Ammon's horn (tissue), 1 donor: Measurements from ENCODE around the gene SLC9B1.
"Not testable (repeated sequence)": the region's sequence is repeated elsewhere in the genome, so short reads cannot be mapped to it uniquely, and the experiment has no call there.

ENCODE experiments used
- DNase-seq: peaks from one replicate; pipeline ENCODE4 v3.0.0-alpha.2; 2016; ENCODE audit warnings: low spot score

SLC9B1 gene

DNA sequence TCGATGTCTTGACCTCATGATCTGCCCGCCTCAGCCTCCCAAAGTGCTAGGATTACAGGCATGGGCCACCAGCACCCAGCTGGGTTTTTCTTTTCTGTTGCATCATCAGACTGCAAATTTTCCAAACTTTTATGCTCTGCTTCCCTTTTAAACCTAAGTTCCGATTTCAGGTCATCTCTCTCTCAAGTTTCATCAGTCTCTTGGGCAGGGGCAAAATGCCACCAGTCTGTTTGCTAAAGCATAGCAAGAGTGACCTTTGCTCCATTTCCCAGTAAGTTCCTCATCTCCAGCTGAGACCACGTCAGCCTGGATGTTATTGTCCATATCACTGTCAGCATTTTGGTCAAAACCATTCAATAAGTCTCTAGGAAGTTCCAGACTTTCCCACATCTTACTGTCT lies 141.2 kb downstream of the SLC9B1 start:
- DNase-seq, result peak; percentile 19

GRCh38 chr4:102877477-102878106 lies 141.9 kb downstream of the SLC9B1 start:
- not testable (repeated sequence) for DNase-seq

DNA sequence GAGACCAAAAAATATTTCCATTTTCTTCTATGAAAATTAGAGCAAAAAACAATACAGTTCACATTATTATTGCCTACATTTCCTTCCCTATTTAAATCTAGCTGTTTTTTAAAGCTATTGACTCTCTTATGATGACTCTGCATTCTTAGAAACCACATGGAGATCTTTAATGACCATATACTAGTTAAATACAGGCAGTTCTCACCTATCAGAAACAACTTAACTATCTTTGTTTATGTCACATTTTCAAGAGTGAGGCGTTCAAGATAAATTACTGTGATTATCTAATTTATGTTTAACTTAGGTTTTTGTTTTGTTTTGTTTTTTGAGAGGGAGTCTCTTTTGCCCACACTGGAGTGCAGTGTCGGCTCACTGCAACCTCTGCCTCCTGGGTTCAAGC lies 147.7 kb downstream of the SLC9B1 start:
- DNase-seq, result no peak

DNA sequence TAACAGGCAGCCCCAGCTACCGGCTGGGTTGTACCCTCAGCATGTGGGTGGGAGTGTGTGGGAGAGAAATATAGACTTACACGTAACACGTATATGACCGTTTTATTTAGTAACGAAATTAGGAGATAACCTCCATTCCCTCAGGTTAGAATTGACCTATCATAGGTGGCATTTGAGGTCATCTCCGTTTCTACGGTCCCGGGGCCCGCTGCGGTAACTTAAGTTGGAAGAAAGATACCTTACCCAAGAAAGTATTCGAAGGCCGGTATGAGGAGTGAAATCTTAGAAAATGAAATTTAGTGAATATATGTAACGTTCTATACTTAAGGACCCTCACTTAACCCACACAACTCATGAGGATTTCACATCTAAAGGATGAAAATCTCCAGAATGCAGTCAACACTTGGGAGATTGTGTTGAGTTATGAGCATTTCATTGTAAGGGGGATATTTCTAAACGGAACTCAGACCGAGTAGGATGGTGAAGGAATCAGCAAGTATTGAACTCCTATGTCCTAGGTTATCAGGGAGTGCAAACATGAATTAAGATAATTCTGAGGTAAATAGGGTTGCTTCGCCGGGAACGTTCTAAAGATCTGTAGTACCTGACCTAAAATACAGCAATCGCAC lies 149.8 kb downstream of the SLC9B1 start:
- no peak for DNase-seq

DNA sequence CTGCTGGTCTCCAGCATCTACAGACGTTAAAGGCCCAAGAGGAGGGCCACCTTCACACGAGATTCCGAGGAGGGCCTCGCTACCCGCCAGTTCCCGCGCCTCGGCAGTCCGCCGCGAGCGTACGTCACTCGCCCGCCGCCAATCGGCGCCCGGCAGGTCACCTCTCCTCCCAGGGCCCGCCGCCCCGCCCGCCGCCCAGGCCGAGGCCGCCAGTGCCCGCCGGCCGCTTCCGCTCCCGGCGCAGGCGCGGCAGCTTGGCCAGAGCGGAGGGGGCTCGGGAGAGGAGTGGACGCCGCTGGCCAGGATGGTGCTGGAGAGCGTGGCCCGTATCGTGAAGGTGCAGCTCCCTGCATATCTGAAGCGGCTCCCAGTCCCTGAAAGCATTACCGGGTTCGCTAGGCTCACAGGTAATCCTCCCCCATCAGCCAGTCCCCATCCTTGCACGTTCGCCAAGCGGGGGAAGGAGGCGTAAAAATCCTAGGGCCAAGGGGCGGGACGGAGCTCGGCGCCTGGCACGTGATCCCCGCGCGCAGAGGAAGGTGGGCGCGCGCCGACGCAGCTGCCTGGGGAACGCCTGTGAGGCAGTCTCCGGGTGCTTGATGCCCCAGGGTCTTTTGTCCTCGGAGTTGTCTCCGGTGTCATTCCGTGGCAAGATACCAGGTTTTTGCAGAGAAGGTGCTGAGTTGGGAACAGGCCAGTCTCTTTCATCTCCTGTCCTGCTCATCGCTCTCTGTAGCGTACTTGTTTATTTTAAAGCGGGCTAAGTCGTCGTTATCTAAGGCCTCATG lies 150.5 kb downstream of the SLC9B1 start, which contains the start of gene CISD2:
Gene CISD2, plus strand, starts transcription at position 212 of the 788 bp plus-strand sequence. Its CDS starts 93 bp downstream, at position 305.
- DNase-seq, result peak; percentile 96

- DNase-seq, result no peak
Observed at GRCh38 chr4:102868153-102868780, 151.2 kb downstream of the SLC9B1 start.

DNA sequence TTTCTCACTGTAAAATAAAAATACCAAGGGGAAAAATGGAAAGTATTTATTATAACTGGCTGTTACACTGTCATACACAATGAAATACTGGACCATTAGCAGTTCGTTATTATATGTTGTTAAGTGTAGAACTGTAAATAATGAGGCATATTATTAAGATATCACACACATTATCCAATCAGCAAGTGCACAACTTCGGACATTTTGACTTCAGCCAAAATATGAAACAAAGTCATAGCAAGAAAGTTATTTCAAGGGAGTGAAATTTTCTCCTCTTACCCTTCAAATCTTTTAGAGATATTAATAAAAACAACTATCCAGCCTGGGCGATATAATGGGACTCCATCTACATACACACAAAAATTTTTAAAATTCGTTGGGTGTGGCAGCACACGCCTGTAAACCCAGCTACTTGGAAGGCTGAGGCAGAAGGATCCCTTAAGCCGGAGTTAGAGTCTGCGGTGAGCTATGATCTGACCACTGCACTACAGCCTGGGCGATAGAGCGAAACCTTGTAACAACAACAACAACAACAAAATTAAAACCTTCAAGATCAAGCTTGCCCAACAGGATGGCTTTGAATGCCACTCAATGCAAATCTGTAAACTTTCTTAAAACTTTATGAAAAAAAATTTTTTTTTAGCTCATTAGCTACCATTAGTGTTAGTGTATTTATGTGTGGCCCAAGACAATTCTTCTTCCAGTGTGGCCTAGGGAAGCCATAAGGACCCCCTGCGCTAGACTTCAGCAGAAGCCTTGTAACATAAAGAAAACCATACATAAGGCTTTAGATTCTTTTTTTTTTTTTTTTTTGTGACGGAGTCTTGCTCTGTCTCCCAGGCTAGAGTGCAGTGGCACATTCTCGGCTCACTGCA lies 152.0 kb downstream of the SLC9B1 start:
- no peak for DNase-seq

- DNase-seq, result not testable (repeated sequence)
Observed at GRCh38 chr4:102865327-102865726, 154.2 kb downstream of the SLC9B1 start.

- peak; percentile 12 for DNase-seq
Observed at GRCh38 chr4:102862747-102863146, 156.8 kb downstream of the SLC9B1 start.

GRCh38 chr4:102862016-102862415 lies 157.5 kb downstream of the SLC9B1 start:
- DNase-seq, result no peak

- peak; percentile 16 for DNase-seq
Observed at GRCh38 chr4:102860611-102861324, 158.7 kb downstream of the SLC9B1 start.

DNA sequence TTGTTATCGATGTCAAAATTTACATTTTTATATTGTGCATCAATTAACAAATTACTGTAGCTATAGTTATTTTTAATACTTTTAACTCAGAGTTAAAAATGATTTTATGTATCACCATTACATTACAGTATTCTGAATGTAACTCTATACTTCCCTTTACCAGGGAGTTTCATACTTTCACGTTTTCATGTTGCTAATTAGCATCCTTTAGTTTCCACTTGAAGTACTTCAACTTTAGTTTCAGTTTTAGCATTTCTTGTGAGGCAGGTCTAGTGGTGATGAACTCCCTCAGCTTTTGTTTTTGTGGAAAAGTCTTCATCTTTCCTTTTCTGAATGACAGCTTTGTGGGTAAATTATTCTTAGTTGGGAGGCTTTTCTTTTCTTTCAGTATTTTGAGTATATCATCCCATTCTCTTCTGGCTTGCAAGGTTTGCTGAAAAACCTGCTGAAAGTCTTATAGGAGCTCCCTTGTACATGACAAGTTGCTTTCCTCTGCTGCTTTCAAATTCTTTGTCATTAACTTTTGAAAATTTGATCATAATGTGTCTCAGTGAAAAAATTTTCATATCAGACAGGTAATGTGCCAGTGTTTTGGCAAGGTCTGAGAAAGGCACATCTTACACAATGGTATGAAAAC lies 160.6 kb downstream of the SLC9B1 start:
- DNase-seq, result no peak
